HepG2 (cell line): ENCODE measurements around the gene ZNF557. TPM values are rescaled to one million over a fixed set of nuclear protein-coding genes. Genes with fewer than 3 reads are reported as not detected.

Experiments
- ATAC-seq: fragments of 200-7000 bp; cut with Tn5 transposase; 3 replicates; pipeline ENCODE4 v1.9.1; 2020; ENCODE audit warnings: mild to moderate bottlenecking, moderate library complexity
- BruUV-seq: library from RNA; stranded (reverse); fragments of 400-500 nt; replicated peaks from 2 replicates; lab custom pipeline; 2021; lab: Mats Ljungman, UMichigan
- CTCF ChIA-PET: fragments of 300-600 bp; formaldehyde crosslinking; extraction: SDS; loops from one replicate; lab custom pipeline; 2021; ENCODE audit warnings: low total read pairs, inconsistent platforms, low intra/inter-chr PET ratio; lab: Yijun Ruan, JAX
- POLR2A ChIA-PET: fragments of 350-600 bp; sonication (Branson Sonifier 250); formaldehyde crosslinking; loops from one replicate; lab custom pipeline; 2020; ENCODE audit warnings: antibody characterized with exemption, inconsistent platforms; lab: Yijun Ruan, JAX
- DNase-seq: peaks from one replicate; pipeline ENCODE4 v3.0.0-alpha.2; 2015; ENCODE audit warnings: low spot score
- FAIRE-seq: peaks from 3 replicates; lab custom pipeline; 2011; peaks lifted over from hg19 to GRCh38; lab: Jason Lieb, UNC
- H2AFZ ChIP-seq: one replicate; pipeline ENCODE4 v1.6.1; 2011; ENCODE audit warnings: low read length, inconsistent platforms
- H3K27ac ChIP-seq: fragments of 300-600 bp; 3 replicates; pipeline ENCODE4 v1.8.0; 2011; ENCODE audit warnings: mixed run types, mild to moderate bottlenecking, mixed read lengths, low read length, inconsistent platforms; ENCODE audit not compliant: insufficient read depth; ENCODE audit errors: extremely low read length
- H3K27me3 ChIP-seq, 2 experiments: fragments of 200-600 bp in 1 of 2; 2 replicates in 1 of 2; 3 replicates in 1 of 2; pipeline versions ENCODE4 v1.6.0 to v1.8.0; 2011; ENCODE audit warnings: low read length in 2 of 2, mild to moderate bottlenecking in 2 of 2, moderate library complexity in 2 of 2, inconsistent platforms in 1 of 2; ENCODE audit not compliant: insufficient read depth in 2 of 2, control insufficient read depth in 1 of 2
- H3K36me3 ChIP-seq, 2 experiments: fragments of 200-600 bp in 1 of 2; replicated peaks in 1 of 2; 2 replicates in 1 of 2; 3 replicates in 1 of 2; pipeline versions ENCODE4 v1.5.1 to v1.8.0; 2011; ENCODE audit warnings: low read length in 2 of 2, inconsistent platforms in 1 of 2; ENCODE audit not compliant: insufficient read depth in 2 of 2, control insufficient read depth in 1 of 2
- H3K4me1 ChIP-seq: 2 replicates; pipeline ENCODE4 v1.5.1; 2012; ENCODE audit warnings: low read length, inconsistent platforms; ENCODE audit not compliant: insufficient read depth
- H3K4me2 ChIP-seq: 2 replicates; pipeline ENCODE4 v1.6.0; 2011; ENCODE audit warnings: low read depth, low read length, inconsistent platforms
- H3K4me3 ChIP-seq, 3 experiments: fragments of 200-600 bp in 1 of 3; sonication (generic), shearing (Covaris generic) in 1 of 3; replicated peaks in 1 of 3; 2 replicates each; pipeline ENCODE4 v1.5.1; 2011 to 2016; ENCODE audit warnings: low read length in 3 of 3, inconsistent platforms in 2 of 3, low read depth in 2 of 3, mild to moderate bottlenecking in 2 of 3, control low read depth in 1 of 3, mixed read lengths in 1 of 3; ENCODE audit not compliant: insufficient read depth in 1 of 3
- H3K79me2 ChIP-seq: one replicate; pipeline ENCODE4 v1.6.1; 2011; ENCODE audit warnings: low read length, inconsistent platforms; ENCODE audit not compliant: insufficient read depth
- H3K9ac ChIP-seq: 2 replicates; pipeline ENCODE4 v1.6.0; 2011; ENCODE audit warnings: mild to moderate bottlenecking, low read depth, low read length, inconsistent platforms; ENCODE audit not compliant: insufficient read depth
- H3K9me3 ChIP-seq: 2 replicates; pipeline ENCODE4 v1.5.1; 2012; ENCODE audit warnings: mild to moderate bottlenecking, low read length
- H4K20me1 ChIP-seq: 2 replicates; pipeline ENCODE4 v1.6.0; 2011; ENCODE audit warnings: inconsistent platforms, mild to moderate bottlenecking, low read length, moderate library complexity; ENCODE audit not compliant: insufficient read depth
- FOXP1 ChIP-seq, 2 experiments: fragments of 450-650 bp in 1 of 2; IDR thresholded peaks; 2 replicates each; pipeline ENCODE4 v1.6.1; 2017 to 2018; ENCODE audit warnings: antibody characterized with exemption in 1 of 2
- MNT ChIP-seq: fragments of 450-650 bp; IDR thresholded peaks from 2 replicates; pipeline ENCODE4 v1.6.1; 2016
- PAXIP1 ChIP-seq: sonication (generic); formaldehyde crosslinking; conservative IDR thresholded peaks from 2 replicates; pipeline ENCODE4 v1.4.0; 2020; ENCODE audit warnings: mild to moderate bottlenecking, missing genetic modification reagents, moderate library complexity
- WGBS: methylation state at CpG from one replicate; pipeline ENCODE4 v1.1.6; 2017; ENCODE audit warnings: low lambda C conversion rate; 5-methylcytosine and 5-hydroxymethylcytosine counted together
- in situ Hi-C: cut with HindIII; loops from 2 replicates; pipeline ENCODE4 v1.10.0; 2017; ENCODE audit warnings: low pct_unique_long_range_greater_than_20kb; ENCODE audit not compliant: extremely low pct_ligation_motif_present
- intact Hi-C: fragments of 100-400 bp; cut with micrococcal nuclease; formaldehyde crosslinking; loops from one replicate; pipeline ENCODE4 v1.10.0; 2022; ENCODE audit not compliant: unreplicated experiment
- polyA plus RNA-seq, 8 experiments: library from polyadenylated mRNA; depleted of rRNA in 3 of 8; stranded (reverse) in 7 of 8; unstranded in 1 of 8; fragments of >200 nt; fragmentation: Illumina TruSeq in 4 of 8; extraction: Trizol in 4 of 8; gene quantifications; 2 replicates each; pipeline versions ENCODE4 v1.2.1 to v1.2.3, GENCODE V29; 2011 to 2016; ENCODE audit warnings: low read depth in 4 of 8, missing spikeins in 1 of 8, mixed read lengths in 1 of 8; ENCODE audit not compliant: insufficient read depth in 1 of 8
- total RNA-seq, 5 experiments: library from RNA; depleted of rRNA; stranded (reverse); fragments of >200 nt; fragmentation: Illumina TruSeq; extraction: Trizol; gene quantifications; 2 replicates each; pipeline ENCODE4 v1.2.3, GENCODE V29; 2016; ENCODE audit warnings: low read depth in 1 of 5

ZNF557 gene
- total and polyA plus RNA-seq, 2 of the 13 experiments (the other 11 are each of a cell fraction or from before 2014, with no cell fraction given): 2.1 to 7.8 TPM

- WGBS: 93% methylated on average over 14 of the region's 14 CpGs
- Histone ChIP-seq H3K36me3 (peaks cover 19 to 45% of the 10 kb centered on the region in 2 experiments), H3K79me2 (no peaks in the 10 kb centered on the region), H3K4me1 (no peaks in the 10 kb centered on the region), H3K27ac (no peak overlapping the region), H3K4me2 (no peak overlapping the region), H2AFZ (no peak overlapping the region)
- ATAC-seq: no peak
- no peak for DNase-seq
- CTCF ChIA-PET: no interaction called here
- no peak for TF ChIP-seq PAXIP1 (CRISPR knock-in tag)
- peak; percentile 70 for TF ChIP-seq MNT
- 0 out of 2 replicates have a peak, but pooled peaks have one; percentile 5 for TF ChIP-seq FOXP1 (IDR thresholded peaks at IDR 0.05)
- no peak for TF ChIP-seq FOXP1 (CRISPR knock-in tag; IDR thresholded peaks at IDR 0.05)
- TF ChIP-seq, all 625 proteins: peak for 2
- peak; percentile 23 for FAIRE-seq
- no TSS peak for BruUV-seq
- Histone ChIP-seq H3K9ac (no peak overlapping the region), H3K4me3 (no peak overlapping the region), H4K20me1 (no peaks in the 10 kb centered on the region), H3K9me3 (no peaks in the 10 kb centered on the region), H3K27me3 (no peaks in the 10 kb centered on the region)
- POLR2A ChIA-PET: no interaction called here
- intact Hi-C loops: no loop called here
- in situ Hi-C loops: no loop called here
Observed at GRCh38 chr19:7119582-7119981, 50.1 kb downstream of the ZNF557 start.
